HG02852 (cell line): ENCODE data around the gene ZDHHC7.

Experiments used
- ATAC-seq: cut with Tn5 transposase; IDR thresholded peaks from one replicate; pipeline ENCODE4 v1.9.1; 2021; ENCODE audit warnings: mild to moderate bottlenecking, moderate library complexity; ENCODE audit not compliant: unreplicated experiment

ZDHHC7 gene

DNA sequence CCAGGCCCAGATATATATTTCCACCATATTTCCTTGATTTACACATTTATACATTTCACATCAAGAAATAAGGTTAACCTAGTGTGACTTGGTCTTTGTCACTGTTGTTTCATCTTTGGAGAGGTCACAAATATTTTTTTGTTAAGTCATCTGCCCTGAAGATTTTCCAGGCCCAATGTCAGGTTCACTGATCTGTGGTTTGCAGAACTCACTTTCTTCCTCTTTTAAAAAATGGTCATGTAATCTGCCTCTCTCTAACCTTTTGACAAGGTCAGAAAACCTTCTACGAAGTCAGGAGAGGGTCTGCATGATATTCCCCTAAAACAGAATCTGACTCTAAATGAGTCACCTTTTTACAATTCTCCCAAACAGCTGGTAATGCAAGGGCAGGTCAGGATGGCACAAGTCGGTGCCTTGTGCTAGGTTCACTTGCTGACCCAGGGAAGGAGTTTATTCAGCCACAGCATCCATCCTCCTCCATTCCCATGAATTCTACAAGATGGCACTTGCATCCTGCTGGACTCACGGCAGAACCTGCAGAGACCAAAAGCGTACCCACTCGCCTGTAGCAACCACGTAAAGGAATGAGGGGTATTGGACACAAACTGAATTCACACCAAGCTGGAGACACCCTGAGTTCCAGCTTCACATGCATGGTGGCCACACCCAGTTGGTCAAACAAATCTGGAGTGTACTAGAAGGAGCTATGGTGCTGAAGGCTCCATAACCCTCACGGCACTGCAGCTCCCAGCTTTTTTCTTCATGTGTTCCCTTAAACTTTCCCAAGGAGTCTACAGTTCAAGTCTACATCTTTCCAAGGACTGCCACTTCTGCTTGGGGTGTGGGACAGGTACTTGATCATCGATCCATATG is 14.7 kb upstream of the ZDHHC7 start:
- ATAC-seq = no peak

DNA sequence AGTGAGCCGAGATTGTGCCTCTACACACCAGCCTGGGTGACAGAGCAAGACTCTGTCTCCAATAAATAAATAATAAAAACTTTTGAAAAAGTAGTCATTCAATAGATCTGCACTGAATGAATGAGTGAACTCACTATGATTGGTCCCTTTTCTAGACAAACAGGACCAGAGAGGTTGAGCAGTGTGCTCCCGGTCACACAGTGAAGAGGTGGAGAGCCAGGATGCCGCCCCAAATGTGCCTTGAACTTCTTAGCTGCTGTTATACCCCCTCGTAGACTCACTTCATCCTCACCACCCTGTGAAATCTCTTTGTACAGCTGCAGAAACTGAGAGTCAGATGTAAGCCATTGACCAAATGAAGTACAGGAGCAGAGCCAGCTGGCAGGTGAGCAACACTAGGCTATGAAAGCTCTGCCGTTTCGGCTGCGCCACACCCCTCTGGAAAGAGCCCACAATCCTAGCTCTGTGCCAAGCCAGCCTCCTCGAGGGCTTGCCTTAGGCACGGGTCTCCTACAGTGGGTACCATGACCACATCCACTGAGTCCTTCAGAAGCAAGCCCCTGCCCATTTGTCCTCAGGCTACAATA is 8.4 kb upstream of the ZDHHC7 start:
- no peak for ATAC-seq

DNA sequence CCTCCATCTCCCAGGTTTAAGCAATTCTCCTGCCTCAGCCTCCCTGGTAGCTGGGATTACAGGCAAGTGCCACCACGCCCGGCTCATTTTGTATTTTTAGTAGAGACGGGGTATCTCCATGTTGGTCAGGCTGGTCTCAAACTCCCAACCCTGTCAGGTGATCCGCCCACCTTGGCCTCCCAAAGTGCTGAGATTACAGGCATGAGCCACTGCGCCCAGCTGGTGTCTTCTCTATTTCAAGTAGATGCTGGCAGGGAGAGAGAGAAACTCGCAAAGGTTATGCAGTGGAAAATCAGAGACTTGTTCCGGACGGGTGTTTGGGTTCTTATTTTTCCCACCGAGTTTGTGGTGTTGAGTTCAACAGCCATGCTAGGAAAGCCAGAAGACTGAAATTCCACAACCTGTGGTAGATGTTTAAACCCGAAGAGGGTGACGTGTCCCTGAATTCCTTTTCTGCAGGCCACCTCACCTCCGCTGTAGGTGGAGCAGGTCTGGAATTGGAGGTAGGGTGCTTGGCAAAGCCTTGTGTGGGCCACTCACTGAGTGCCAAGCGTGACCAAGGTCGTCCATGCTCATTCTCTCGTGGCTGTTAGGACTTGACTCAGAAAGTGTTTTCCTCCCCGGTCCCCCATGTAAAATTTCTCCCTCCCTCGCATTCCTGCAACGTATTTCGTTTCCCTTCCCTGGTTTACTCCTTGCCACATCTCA is 7.3 kb upstream of the ZDHHC7 start:
- no peak for ATAC-seq

DNA sequence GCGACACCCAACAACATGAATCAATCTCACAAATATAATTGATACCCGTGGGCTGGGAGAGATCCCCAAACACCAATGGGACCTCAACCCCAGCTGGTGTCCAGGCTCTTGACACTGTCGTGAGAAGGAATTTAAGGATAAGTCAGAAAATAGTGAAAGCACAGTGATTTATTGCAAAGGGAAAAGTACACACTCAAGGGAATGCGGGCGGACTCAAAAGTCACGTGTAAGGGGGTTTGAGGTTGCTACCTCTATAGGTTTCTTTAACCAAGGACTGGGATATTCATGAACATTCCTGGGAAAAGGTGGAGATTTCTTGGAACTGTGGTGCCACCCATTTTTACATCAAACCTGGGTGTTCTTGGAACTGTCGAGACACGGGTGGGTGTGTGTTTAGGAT is 6.3 kb upstream of the ZDHHC7 start:
- no peak for ATAC-seq

DNA sequence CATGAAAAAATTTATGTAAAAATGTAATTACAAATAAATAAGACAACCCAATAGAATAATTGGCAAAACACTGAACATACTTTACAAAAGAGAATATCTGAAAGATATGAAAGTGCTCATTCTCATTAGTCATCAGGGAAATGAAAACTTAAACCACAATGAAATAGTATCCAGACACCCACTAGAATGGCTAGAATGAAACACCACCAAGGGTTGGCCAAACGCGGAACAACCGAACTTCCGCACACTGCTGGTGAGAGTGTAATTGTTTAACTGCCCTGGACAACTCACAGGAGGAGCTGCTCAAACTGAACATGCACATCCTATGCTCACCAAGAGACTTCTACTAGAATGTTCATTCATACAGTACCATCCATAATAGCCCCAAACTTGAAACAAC is 5.8 kb upstream of the ZDHHC7 start:
- peak; percentile 45 for ATAC-seq

DNA sequence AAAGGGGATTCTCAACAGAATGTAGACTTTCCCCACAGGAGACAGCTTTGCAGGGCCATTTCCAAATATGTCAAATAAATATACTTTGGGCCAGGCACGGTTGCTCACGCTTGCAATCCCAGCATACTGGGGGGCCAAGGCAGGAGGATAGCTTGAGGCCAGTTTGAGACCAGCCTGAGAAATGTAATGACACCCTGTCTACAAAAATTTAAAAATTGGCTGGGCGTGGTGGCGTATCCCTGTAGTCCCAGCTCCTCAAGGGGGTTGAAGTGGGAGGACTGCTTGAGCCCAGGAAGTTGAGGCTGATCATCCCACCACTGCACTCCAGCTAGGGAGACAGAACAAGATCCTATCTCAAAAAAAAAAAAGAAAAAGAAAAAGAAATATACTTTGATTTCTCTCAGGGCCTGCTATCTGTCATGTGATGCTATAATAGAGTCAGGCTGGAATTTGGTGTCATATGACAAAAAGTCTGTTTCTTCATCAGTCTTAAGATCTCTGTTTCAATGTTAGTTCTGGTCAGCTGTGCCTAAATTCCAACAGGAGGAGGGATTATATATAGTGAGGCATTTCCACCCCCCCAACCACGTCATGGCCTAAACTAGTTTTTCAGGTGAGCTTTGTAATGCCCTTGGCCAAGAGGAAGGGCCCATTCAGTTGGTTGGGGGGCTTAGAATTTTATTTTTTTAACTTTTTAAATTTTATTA is 4.3 kb upstream of the ZDHHC7 start:
- ATAC-seq = no peak

DNA sequence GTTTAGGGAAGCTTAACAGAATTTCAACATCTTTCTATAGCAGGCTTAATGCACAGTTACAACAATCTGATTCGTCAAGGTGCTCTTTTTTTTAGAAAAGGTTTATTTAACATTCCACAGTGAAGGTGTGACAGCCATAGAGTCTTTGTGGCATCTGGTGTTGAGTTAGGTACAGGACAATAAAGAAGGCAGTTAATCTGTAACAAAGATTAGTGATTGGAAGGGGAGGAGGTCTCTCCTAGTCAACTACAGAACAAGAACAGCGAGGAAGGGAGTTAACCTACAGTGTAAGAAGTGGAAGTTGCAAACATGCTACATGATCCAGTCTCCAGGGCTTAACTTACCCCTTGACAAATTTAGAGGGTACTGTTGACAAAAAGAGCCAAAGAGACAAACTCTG is 3.0 kb upstream of the ZDHHC7 start:
- no peak for ATAC-seq

DNA sequence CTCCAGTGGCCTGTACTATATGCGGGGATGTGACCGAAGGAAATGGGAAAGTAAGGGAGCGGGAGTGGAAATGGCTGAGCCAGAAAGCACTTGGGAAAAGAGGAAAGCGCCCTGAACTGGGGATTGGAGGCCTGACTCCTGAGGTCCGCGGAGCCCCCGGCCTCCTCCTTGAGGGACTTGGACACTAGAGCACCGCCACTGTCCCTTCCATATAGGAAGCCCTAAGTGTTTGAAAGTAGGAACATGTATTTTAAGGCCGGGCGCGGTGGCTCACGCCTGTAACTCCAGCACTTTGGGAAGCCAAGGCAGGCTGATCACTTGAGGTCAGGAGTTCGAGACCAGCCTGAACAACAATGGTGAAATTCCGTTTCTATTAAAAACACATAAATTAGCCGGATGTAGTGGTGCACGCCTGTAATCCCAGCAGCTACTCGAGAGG is 530 bp upstream of the ZDHHC7 start:
- no peak for ATAC-seq

DNA sequence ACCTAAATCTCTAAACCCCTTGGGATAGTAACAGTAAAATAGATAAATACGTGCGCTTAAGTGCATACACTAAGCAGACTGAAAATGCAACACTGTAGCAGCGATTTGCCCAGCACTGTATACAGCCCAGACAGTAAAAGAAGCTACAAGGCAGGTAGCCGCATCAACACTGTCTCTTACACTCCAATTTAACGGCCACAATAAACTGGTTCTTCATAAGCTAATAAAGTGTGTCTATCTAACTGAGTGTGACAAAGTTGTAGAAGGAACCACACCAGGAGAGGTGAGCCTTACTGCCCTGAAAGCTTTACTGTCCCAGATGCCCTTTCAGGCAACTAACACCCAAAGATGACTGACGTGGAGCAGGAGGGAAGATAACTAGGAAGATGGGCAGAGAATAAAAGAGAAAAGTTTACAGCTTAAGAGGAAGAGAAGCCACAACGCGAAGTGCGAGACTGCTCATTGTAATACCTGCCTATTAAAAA is 847 bp downstream of the ZDHHC7 start:
- peak; percentile 4 for ATAC-seq

DNA sequence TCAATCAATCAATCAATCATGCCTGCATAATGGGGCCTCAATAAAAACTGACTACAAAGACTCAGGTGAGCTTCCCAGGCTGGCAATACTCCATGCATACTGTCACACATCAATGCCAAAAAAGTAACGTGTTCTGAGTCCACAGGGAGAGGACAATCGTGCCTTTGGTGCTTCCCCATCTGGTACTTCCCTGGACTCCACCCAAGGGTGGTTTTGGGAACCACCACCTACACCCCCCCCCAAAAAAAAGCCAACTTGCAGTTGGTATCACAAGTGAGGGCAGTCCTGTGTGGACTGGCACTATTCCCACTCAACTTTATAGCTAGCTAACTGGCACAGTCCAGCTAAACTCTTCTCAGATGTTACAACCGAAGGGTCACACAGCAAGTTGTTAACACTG is 3.1 kb downstream of the ZDHHC7 start:
- no peak for ATAC-seq

DNA sequence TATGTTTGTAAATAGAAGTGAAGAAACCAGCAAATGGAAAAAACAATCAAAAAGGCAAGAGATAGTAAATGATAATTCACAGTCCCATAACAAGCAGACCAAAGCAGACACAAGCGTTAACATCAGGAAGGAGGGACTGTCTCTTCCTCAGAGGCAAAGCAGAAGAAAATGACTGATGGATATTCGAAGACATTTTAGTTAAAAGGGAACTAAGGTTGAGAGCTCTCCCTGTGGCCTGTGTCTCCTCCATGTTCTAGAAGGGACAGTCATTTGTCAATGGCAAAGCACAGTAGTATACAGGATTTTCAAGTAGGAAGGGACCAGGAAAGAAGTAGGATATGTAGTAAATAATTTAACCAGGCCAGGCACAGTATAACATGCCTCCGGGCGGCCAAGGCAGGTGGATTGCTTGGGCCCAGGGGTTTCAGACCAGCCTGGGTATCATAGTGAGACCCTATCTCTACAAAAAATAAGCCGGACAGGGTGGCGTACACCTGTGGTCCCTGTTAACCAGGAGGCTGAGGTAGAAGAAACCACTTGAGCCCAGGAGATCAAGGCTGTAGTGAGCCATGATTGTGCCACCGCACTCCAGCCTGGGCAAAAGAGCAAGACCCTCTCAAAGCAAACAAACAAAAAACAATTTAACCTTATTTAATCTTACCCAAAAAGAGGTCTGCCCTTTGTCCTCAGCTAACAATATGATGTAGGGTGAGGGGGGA is 3.7 kb downstream of the ZDHHC7 start:
- ATAC-seq = no peak

DNA sequence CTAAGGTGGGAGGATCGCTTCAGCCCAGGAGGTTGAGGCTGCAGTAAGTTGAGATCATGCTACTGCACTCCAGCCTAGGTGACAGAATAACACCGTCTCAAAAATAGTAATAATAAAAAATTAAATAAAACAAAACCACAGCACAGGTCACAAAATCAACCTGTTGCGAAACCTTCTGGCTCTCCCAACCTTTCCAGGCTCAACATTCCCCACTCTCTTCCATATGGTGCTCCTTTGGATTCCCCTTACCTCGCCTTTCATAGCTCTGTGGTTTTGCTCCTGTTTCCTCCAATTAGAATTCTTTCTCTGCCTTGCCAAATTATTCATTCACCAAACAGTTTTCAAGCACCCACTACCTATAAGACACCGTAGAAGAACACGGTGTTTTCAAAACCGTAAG is 4.7 kb downstream of the ZDHHC7 start:
- no peak for ATAC-seq

DNA sequence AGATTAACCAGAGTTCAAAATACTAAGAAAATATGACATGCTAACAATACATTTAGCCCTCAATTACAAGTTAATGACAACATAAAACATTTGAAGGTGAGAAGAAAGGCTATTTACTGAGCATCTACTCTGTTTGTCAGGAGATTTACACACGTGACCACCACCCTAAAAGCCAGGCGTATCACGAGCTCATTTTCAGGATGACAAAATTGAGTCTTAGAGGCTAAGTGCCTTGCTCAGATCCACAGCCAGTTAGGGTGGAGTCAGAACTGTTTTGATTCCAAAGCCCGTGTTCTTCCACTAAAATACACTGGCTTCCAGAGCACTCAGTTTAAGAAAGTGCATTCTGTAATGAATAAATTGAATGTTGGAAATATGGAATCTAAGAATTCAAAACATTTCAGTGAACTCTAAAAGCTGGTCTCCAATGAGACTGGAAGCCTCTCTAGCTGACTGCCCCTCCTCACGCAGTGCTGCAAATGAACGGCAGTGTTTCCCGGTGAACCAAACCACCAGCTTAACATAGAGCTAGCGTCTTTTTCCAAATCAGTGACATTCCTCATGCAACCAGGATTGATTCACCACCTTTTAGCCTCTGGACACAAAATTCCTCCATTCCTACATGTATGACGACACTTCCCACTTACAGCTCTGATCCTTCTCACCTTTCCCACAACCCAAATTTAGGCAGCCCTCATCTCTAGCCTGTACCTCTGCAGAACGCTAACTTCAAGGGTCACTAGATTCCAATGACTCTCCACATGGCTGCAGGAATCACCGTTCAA is 5.9 kb downstream of the ZDHHC7 start:
- no peak for ATAC-seq

DNA sequence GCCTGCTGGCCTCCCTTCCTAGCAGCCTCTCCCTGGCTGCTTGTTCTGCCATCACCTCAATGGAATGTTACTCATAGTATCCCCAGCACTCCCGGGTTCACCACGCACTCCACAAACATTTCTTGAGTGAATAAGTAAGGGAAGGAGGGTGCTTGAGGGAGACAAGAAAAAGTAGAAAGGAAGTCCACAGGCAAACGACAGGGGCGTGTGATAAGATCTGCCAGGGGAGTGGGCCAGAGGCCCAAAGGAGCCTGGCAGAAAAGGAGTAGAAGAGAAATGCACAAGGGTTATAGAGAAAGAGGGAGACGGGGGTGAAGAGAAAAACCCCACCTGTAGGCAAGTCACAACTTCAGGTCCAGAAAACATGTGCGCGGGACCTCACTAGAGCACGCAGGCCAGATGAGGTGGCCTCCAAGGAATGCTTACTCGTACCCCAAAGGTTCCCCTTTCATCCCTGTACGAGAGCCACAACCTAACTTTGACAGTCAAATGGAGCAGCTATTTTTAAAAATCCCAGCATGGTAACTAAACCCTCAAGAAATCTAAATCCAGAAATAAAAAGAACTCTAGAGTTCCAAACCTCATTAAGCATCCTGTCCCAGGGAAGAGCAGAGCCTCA is 6.6 kb downstream of the ZDHHC7 start:
- no peak for ATAC-seq

DNA sequence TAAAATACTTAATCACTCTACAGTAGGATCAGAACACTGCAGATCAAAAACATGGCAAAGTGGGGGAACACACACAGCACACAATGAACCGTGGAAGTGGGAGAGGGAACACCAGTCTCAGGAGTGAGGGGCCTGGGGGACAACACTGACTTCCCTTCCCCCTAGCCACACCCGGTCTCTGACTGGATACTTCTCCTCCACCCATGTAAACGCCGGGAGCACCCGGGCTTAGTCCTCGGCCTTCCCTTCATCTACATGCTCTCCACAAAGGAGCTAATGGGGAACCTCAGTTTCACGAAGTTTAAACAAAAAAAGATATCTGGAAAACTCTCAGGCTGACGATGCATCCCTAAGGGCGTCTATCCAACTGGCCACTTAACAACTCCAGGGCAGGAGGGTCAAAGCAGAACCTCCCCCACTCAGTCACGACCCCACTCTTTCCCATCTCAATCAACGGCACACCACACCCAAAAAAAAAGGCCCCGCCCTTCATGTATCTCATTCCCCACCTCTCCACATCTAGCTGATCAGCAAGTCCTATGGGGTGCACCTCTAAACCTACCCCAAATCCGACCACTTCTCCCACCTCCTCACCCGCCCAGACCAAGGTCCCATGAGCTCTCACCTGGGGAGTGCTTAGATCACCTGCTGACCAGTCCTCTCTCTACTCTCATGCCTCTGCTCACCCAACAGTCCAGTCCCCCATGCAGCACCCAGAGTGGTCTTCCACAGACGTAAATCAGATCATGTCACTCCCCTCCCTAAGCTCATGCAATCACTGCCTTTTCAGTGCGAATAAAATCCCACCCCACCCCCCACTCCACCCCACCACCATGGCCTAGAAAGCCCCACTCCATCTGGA is 7.4 kb downstream of the ZDHHC7 start:
- ATAC-seq = no peak

DNA sequence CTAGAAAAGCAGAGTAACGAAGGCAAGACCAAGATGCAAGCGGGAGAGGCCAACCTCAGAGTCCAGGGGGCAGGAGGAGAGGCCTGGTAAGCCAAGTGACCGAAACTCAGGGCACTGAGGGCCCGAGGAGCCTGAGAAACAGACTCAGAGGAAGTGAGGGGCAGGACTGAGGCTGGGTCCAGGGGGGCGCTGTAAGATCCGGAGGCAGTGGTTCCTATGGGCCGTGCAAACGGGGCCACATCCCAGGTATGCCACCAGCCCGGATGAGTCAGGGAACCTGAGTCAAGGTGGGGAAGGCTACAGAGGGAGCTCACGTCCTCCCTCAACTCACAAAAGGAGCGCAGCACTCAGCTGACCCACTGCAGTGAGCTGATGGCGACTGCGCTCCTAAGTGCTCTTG is 8.3 kb downstream of the ZDHHC7 start:
- no peak for ATAC-seq

DNA sequence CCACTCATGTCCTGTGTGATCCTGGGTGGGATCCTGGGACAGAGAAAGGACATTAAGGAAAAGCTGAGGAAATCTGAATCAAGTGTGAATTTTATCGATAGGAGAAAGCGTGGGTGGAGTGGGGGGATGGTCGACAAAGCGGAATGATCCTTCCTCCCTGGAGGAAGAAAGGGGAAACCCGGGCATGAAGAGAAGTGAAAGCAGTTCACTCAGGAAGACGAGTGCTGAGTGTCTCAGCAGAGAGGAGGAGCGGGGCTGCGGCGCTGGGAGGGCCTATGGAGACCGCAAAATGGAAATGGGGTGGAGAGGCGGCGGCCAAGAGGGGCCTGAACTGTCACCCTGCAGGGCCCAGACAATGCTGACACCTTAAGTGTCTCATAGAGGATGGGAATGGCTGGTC is 8.7 kb downstream of the ZDHHC7 start:
- no peak for ATAC-seq

DNA sequence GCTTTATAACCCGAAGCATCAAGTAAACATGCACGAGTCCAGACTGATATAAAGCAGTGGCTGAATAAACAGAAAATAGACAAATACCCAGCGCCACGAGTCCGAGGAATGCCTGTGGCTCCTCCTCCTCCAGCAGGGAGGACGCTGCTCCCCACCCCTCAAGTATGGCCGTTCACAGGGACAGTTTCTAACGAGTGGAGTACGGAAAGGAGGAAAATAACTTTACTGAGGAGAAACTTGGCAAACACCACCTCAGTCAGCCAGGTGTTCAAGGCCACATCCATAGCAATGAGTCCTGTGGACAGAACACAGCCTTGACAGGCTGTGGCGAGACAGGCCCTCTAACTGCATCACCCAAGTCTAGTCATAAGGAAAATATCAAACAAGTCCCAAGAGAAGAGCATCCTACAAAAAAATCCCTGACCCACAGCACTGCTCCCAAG is 9.2 kb downstream of the ZDHHC7 start:
- ATAC-seq = no peak
